ENCODE measurements around the gene XRCC1. TPM values are rescaled to one million over a fixed set of nuclear protein-coding genes. Genes with fewer than 3 reads are reported as not detected.

XRCC1 gene
- total RNA-seq, 1 experiment from 2014 or later, result 59.7 TPM

Other genes starting within 250 kb of the XRCC1 start
- gene CD177, start 221.8 kb downstream of the XRCC1 start, total RNA-seq (2014; rRNA removed; shearing (Covaris generic)), result not detected in 2 replicates
- not detected in 2 replicates for gene TEX101, start 160.6 kb downstream of the XRCC1 start, total RNA-seq (2014; rRNA removed; shearing (Covaris generic))
- gene LYPD3, start 109.9 kb downstream of the XRCC1 start, total RNA-seq (2014; rRNA removed; shearing (Covaris generic)), result 0.05 and 0.78 TPM in 2 replicates
- 45.7 and 52.4 TPM in 2 replicates for gene PHLDB3, start 70.8 kb downstream of the XRCC1 start, total RNA-seq (2014; rRNA removed; shearing (Covaris generic))
- 179 and 190 TPM in 2 replicates for gene ETHE1, start 48.3 kb downstream of the XRCC1 start, total RNA-seq (2014; rRNA removed; shearing (Covaris generic))
- 0.08 TPM in 2 replicates for gene ZNF575, start 42.3 kb downstream of the XRCC1 start, total RNA-seq (2014; rRNA removed; shearing (Covaris generic))
- 0.03 TPM in 1 of 2 replicates, not detected in the other for gene PINLYP, start 274 bp upstream of the XRCC1 start, total RNA-seq (2014; rRNA removed; shearing (Covaris generic))
- 23.0 and 26.0 TPM in 2 replicates for gene IRGQ, start 20.6 kb upstream of the XRCC1 start, total RNA-seq (2014; rRNA removed; shearing (Covaris generic))
- gene ZNF576, start 21.1 kb upstream of the XRCC1 start, total RNA-seq (2014; rRNA removed; shearing (Covaris generic)), result 29.6 and 41.8 TPM in 2 replicates
- gene SRRM5, start 36.6 kb upstream of the XRCC1 start, total RNA-seq (2014; rRNA removed; shearing (Covaris generic)), result 0.50 and 0.74 TPM in 2 replicates
- gene ZNF428, start 44.1 kb upstream of the XRCC1 start, total RNA-seq (2014; rRNA removed; shearing (Covaris generic)), result 92.9 and 100 TPM in 2 replicates
- gene CADM4, start 64.3 kb upstream of the XRCC1 start, total RNA-seq (2014; rRNA removed; shearing (Covaris generic)), result 2.7 and 6.4 TPM in 2 replicates
- 174 and 190 TPM in 2 replicates for gene PLAUR, start 94.6 kb upstream of the XRCC1 start, total RNA-seq (2014; rRNA removed; shearing (Covaris generic))
- 0.08 TPM in 1 of 2 replicates, not detected in the other for gene IRGC, start 140.5 kb upstream of the XRCC1 start, total RNA-seq (2014; rRNA removed; shearing (Covaris generic))
- 89.4 and 99.7 TPM in 2 replicates for gene SMG9, start 179.4 kb upstream of the XRCC1 start, total RNA-seq (2014; rRNA removed; shearing (Covaris generic))
- 0.44 TPM in 1 of 2 replicates, not detected in the other for gene KCNN4, start 205.4 kb upstream of the XRCC1 start, total RNA-seq (2014; rRNA removed; shearing (Covaris generic))
- gene LYPD5, start 226.9 kb upstream of the XRCC1 start, total RNA-seq (2014; rRNA removed; shearing (Covaris generic)), result 0.05 and 0.23 TPM in 2 replicates